Stimulated activated naive CD8-positive, alpha-beta T cell treated with anti-CD3 and anti-CD28 coated beads, Interleukin-15, Interleukin-2, amounts not matched to agents 100 ng/mL and 50 ng/mL, for 24 hours (primary cell): Measurements from ENCODE around the gene CIC.

Source experiments
- H3K27ac Mint-ChIP-seq: one replicate; pipeline ENCODE4 v1.8.0; 2021; ENCODE audit warnings: mild to moderate bottlenecking, mixed read lengths
- H3K27me3 Mint-ChIP-seq: one replicate; pipeline ENCODE4 v1.8.0; 2021; ENCODE audit warnings: mixed read lengths
- H3K36me3 Mint-ChIP-seq: one replicate; pipeline ENCODE4 v1.8.0; 2021; ENCODE audit warnings: low read depth, mixed read lengths
- H3K4me1 Mint-ChIP-seq: one replicate; pipeline ENCODE4 v1.8.0; 2021; ENCODE audit warnings: low read depth, mixed read lengths
- H3K4me3 Mint-ChIP-seq: one replicate; pipeline ENCODE4 v1.8.0; 2021; ENCODE audit warnings: mild to moderate bottlenecking, mixed read lengths
- H3K9me3 Mint-ChIP-seq: one replicate; pipeline ENCODE4 v1.8.0; 2021; ENCODE audit warnings: mixed read lengths

The CIC gene

GRCh38 chr19:42284591-42285341, 15.7 kb downstream of the CIC start:
- Mint-ChIP-seq H3K9me3 (no peaks in the 10 kb centered on the region), H3K27ac (peak overlapping the region; percentile 85), H3K36me3 (peaks cover 3% of the 10 kb centered on the region), H3K27me3 (no peaks in the 10 kb centered on the region), H3K4me1 (peaks cover 18% of the 10 kb centered on the region), H3K4me3 (peak overlapping the region; percentile 84)

DNA sequence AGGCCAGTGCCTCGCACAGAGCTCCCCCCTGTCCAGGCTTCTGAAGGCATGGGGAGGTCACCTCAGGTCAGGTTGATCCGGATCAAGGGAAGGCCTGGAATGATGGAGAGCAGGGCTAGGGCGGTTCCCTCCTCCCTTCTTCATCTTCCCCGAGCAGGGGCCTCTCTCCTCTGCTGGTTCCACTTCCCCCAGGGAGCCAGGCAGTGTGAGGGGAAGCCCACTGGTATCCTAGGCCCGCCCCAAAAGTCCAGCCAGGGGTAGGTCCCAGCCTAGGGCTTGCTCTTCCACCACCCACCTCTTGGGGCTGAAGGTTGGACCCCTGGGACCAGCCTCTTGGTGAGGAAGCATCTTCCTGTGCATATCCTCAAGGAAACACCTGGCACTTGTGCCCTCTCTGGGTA, 16.5 kb downstream of the CIC start:
- peaks cover 4% of the 10 kb centered on the region for H3K36me3 Mint-ChIP-seq
- no peaks in the 10 kb centered on the region for H3K9me3 Mint-ChIP-seq
- no peaks in the 10 kb centered on the region for H3K27me3 Mint-ChIP-seq
- H3K4me3 Mint-ChIP-seq = peak overlapping the region; percentile 84
- H3K4me1 Mint-ChIP-seq = peaks cover 18% of the 10 kb centered on the region
- peak overlapping the region; percentile 40 for H3K27ac Mint-ChIP-seq

DNA sequence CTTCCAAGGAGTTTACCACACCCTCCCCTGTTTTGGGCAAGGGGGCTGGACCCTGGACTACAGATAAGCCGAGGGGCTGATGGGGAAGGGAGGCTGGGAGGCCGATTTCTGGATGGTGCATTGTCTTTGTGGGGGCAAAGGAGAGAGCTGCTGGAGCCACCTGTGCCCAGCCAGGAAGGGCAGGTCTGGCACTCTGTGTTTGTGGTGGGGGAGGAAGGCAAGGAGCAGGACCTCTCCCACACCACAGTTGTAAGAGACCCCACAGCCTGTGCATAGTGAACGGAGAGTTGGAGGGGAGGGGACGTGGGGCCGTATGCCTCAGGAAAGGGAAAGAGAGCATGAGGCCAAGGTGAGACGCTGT, 16.9 kb downstream of the CIC start:
- H3K36me3 Mint-ChIP-seq = peaks cover 4% of the 10 kb centered on the region
- peaks cover 18% of the 10 kb centered on the region for H3K4me1 Mint-ChIP-seq
- peak overlapping the region; percentile 84 for H3K4me3 Mint-ChIP-seq
- no peaks in the 10 kb centered on the region for H3K27me3 Mint-ChIP-seq
- no peaks in the 10 kb centered on the region for H3K9me3 Mint-ChIP-seq
- peak overlapping the region; percentile 40 for H3K27ac Mint-ChIP-seq

GRCh38 chr19:42286349-42287016, 17.4 kb downstream of the CIC start:
- H3K36me3 Mint-ChIP-seq = peaks cover 4% of the 10 kb centered on the region

DNA sequence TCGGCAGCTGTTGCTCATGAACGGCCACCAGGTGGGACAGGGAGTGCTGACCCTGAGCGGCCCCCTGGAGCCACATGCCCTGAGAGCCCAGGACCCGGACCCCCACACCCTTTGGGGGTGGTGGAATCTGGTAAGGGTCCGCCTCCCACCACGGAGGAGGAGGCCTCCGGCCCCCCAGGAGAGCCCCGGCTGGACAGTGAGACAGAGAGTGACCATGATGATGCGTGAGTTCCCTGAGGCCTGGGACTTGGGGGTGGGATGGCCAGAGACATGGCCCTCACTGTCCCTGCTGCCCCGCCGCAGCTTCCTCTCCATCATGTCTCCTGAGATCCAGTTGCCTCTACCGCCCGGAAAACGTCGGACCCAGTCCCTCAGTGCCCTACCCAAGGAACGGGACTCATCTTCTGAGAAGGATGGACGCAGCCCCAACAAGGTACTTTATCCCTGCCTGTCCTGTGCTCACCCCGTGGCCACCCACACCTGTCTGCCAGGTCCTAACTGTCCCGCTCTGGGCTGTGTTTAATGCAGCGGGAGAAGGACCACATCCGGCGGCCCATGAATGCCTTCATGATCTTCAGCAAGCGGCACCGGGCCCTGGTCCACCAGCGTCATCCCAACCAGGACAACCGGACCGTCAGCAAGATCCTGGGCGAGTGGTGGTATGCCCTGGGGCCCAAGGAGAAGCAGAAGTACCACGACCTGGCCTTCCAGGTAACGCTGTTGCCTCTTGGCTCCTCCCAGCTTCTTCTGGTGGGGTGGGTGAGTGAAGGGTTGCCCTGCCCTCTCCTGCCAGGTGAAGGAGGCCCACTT, 18.2 kb downstream of the CIC start:
- Mint-ChIP-seq H3K27ac (no peak overlapping the region), H3K4me3 (no peak overlapping the region), H3K9me3 (no peaks in the 10 kb centered on the region), H3K36me3 (peaks cover 4% of the 10 kb centered on the region), H3K27me3 (no peaks in the 10 kb centered on the region), H3K4me1 (peaks cover 18% of the 10 kb centered on the region)

More at GRCh38 chr19:42286349-42287016, 17.4 kb downstream of the CIC start:
- no peaks in the 10 kb centered on the region for H3K9me3 Mint-ChIP-seq
- H3K4me1 Mint-ChIP-seq = peaks cover 18% of the 10 kb centered on the region
- no peak overlapping the region for H3K4me3 Mint-ChIP-seq
- no peaks in the 10 kb centered on the region for H3K27me3 Mint-ChIP-seq
- no peak overlapping the region for H3K27ac Mint-ChIP-seq

- no peaks in the 10 kb centered on the region for H3K27me3 Mint-ChIP-seq
- no peaks in the 10 kb centered on the region for H3K9me3 Mint-ChIP-seq
- no peak overlapping the region for H3K4me3 Mint-ChIP-seq
- H3K27ac Mint-ChIP-seq = no peak overlapping the region
- H3K36me3 Mint-ChIP-seq = peaks cover 4% of the 10 kb centered on the region
- peaks cover 18% of the 10 kb centered on the region for H3K4me1 Mint-ChIP-seq
These were observed 18.7 kb downstream of the CIC start for GRCh38 chr19:42287827-42288107.

GRCh38 chr19:42288387-42288786, 19.3 kb downstream of the CIC start:
- Mint-ChIP-seq H3K4me1 (peaks cover 18% of the 10 kb centered on the region), H3K9me3 (no peaks in the 10 kb centered on the region), H3K27ac (no peak overlapping the region), H3K4me3 (no peak overlapping the region), H3K27me3 (no peaks in the 10 kb centered on the region), H3K36me3 (peaks cover 7% of the 10 kb centered on the region)

GRCh38 chr19:42288881-42289555, 20.0 kb downstream of the CIC start:
- H3K36me3 Mint-ChIP-seq = peaks cover 11% of the 10 kb centered on the region
- H3K4me3 Mint-ChIP-seq = no peak overlapping the region
- peaks cover 18% of the 10 kb centered on the region for H3K4me1 Mint-ChIP-seq
- H3K27me3 Mint-ChIP-seq = no peaks in the 10 kb centered on the region
- H3K27ac Mint-ChIP-seq = no peak overlapping the region
- H3K9me3 Mint-ChIP-seq = no peaks in the 10 kb centered on the region

DNA sequence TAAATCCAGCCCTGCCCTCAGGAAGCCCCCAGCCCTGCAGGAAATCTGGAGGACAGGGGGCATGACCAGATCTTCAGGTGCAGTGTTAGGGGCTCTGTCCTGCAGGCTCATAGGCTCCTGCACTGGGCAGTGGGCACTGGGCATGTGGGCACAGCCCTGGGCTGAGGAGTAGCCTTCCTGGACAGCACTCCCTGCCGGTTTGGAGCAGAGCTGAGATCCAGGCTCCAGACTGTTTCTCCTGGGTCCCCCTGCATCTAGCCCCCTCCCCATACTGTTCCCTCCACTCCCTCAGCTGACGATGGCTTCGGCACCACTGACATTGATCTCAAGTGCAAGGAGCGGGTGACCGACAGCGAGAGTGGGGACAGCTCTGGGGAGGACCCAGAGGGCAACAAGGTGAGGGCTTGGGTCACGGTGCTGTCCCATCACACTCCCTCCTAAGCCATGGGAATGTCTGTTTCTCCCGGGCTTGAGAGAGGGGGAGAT, 20.5 kb downstream of the CIC start:
- Mint-ChIP-seq H3K27ac (no peak overlapping the region), H3K4me3 (no peak overlapping the region), H3K9me3 (no peaks in the 10 kb centered on the region), H3K4me1 (peaks cover 18% of the 10 kb centered on the region), H3K36me3 (peaks cover 14% of the 10 kb centered on the region), H3K27me3 (no peaks in the 10 kb centered on the region)

DNA sequence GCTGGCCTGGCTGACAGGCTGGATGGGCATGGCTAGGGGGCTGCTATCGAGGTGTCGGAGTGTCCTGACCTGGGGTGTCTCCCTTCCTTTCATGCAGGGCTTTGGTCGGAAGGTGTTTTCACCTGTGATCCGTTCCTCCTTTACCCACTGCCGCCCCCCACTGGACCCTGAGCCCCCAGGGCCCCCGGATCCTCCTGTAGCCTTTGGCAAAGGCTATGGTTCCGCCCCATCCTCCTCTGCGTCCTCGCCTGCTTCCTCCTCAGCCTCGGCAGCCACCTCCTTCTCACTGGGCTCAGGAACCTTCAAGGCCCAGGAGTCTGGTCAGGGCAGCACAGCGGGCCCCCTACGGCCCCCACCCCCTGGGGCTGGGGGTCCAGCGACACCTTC, 21.1 kb downstream of the CIC start:
- Mint-ChIP-seq H3K9me3 (no peaks in the 10 kb centered on the region), H3K27ac (no peak overlapping the region), H3K27me3 (no peaks in the 10 kb centered on the region), H3K4me3 (no peak overlapping the region), H3K4me1 (peaks cover 13% of the 10 kb centered on the region), H3K36me3 (peaks cover 14% of the 10 kb centered on the region)

- Mint-ChIP-seq H3K27ac (no peak overlapping the region), H3K4me3 (no peak overlapping the region), H3K4me1 (peaks cover 6% of the 10 kb centered on the region), H3K27me3 (no peaks in the 10 kb centered on the region), H3K36me3 (peaks cover 14% of the 10 kb centered on the region), H3K9me3 (no peaks in the 10 kb centered on the region)
These were observed 21.7 kb downstream of the CIC start for GRCh38 chr19:42290523-42291434.

DNA sequence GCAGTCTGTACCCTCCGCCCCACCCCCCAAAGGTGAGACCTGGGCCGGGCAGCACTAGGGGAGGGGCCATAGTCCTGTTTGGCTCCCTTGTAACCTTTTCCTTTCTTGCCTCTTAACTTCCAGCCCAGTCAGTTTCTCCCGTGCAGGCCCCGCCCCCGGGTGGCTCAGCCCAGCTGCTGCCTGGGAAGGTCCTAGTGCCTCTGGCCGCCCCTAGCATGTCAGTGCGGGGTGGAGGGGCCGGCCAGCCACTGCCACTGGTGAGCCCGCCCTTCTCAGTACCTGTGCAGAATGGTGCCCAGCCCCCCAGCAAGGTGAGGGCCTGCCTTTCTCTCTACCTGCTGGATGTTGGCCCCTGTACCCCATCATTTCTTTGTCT, 22.4 kb downstream of the CIC start:
- Mint-ChIP-seq H3K36me3 (peaks cover 14% of the 10 kb centered on the region), H3K4me3 (no peak overlapping the region), H3K27ac (no peak overlapping the region), H3K9me3 (no peaks in the 10 kb centered on the region), H3K27me3 (no peaks in the 10 kb centered on the region), H3K4me1 (peaks cover 5% of the 10 kb centered on the region)

- Mint-ChIP-seq H3K4me3 (no peak overlapping the region), H3K36me3 (peaks cover 19% of the 10 kb centered on the region), H3K9me3 (no peaks in the 10 kb centered on the region), H3K4me1 (peaks cover 5% of the 10 kb centered on the region), H3K27ac (no peak overlapping the region), H3K27me3 (no peaks in the 10 kb centered on the region)
These were observed 23.2 kb downstream of the CIC start for GRCh38 chr19:42292042-42292960.
